ENCODE measurements around the gene PRELID2.
"Not testable (repeated sequence)": the region's sequence is repeated elsewhere in the genome, so short reads cannot be mapped to it uniquely, and the experiment has no call there.

The PRELID2 gene

DNA sequence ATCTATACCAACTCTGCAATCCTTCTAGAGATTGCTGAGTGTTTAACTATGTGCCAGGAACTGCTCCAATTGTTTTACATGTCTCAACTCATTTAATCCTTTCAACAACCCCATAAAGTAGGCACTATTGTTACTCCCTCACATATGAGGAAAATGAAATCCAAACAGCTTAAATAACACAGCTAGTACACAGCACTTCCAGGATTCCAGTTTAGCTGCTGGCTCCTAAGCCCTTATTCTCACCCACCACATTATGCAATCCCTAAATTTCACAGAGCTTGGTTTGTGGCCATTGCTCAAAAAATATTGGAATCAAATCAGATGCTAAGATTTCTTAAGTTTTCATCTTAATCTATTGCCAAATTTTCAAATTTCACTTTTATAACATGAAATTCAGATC lies 84.9 kb downstream of the PRELID2 start:
- no peak for DNase-seq (ENCODE audit: low read depth in 2 of 2)

DNA sequence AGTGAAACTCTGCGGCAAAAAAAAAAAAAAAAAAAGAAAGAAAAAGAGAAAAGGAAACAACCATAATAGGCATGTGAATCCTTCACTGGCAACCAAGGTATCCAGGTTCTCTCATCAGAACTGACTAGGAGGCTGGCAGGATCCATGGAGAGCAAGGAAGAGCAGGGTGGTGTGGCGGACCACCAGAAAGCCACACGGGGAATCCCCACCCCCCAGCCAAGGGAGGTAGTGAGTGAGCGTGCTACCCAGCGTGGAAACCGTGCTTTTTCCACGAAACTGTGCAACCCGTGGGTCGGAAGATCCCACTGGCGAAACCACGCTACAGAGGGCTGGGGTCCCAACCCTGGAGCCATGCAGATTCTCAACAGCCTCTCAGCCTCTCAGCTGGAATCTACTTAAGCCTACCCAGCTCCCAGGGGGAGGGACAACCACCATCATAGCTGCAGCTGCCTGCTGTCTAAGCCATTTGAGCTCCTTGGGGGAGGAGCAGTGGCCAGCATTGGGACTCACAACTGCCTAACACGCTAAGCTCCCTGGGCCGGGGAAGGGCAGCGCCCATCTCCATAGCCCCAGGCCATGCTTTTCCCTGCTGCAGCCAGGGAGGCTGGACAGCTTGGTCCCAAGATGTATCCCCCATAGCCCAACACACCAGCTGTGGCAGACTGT lies 91.6 kb downstream of the PRELID2 start:
- no peak for DNase-seq (ENCODE audit: low read depth in 2 of 2)

DNA sequence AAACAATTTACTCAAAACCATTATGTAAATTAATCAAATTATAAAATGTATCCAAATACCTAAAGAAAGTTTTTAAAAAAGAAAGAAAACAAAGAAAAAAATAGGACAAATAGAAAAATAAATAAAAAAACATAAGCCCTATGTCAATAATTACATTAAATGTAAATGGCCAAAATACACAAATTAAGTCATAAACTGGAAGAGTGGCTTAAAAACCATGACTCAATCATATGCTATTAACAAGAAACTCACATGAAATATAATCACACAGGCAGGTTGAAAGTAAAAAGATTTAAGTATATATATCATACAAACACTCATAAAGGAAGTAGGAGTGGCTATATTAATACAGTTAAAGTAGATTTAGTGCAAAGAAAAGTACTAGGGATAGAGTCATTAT lies 95.3 kb downstream of the PRELID2 start:
- DNase-seq (ENCODE audit: low read depth in 2 of 2) = no peak

DNA sequence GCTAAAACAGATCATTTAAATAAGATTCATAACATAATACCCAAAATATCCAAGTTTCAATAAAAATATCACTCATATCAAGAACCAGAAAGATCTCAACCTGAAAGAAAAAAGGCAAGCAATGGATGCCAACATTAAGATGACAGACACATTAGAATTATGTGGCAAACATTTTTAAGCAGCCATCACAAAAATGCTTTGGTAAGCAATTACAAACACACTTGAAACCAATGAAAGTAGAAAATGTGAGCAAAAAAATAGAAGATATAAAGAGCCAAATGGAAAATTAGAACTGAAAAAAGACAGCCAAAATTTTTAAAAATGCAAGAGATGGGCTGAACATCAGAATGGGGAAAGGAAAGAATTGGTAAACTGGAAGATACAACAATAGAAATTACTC lies 96.9 kb downstream of the PRELID2 start:
- DNase-seq (ENCODE audit: low read depth in 2 of 2) = no peak

DNA sequence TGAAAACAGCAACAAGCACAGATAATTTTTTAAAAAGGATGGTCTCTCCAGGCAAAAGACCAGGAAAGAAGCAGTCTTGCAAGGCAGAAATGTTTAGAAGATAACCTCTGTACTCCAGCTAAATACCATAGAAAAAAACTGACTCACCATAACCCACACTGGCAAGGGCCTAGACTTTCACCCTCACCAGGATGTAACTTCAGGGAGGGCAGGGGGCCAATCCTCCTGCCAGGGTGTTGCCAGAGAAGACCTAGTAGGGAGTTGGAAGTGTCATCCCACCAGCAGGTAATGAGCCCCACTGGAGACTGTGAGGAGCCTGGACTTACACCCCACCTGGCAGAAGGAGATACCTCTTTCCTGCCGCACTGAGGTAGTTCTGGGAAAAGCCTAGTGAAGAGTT lies 97.6 kb downstream of the PRELID2 start:
- DNase-seq (ENCODE audit: low read depth in 2 of 2) = no peak

DNA sequence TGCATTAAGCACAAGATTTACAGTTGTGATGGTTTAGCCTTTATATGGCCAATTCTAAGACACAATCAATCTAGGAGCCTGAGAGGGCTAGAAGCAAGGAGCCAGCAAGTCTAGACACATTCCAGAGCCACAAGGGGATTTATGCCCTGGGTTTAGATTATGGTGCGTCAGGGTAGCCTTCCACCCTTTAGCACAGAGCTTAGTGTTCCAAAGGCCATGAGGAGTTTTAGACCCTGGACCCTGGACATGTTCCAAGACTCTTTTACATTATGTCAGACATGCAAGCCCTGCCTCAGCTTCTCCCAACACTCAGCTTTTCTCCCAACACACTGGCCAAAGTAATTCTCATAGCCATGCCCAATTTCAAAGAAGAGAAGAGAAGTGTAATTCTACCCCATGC lies 105.2 kb downstream of the PRELID2 start:
- DNase-seq (ENCODE audit: low read depth in 2 of 2) = not testable (repeated sequence)

DNA sequence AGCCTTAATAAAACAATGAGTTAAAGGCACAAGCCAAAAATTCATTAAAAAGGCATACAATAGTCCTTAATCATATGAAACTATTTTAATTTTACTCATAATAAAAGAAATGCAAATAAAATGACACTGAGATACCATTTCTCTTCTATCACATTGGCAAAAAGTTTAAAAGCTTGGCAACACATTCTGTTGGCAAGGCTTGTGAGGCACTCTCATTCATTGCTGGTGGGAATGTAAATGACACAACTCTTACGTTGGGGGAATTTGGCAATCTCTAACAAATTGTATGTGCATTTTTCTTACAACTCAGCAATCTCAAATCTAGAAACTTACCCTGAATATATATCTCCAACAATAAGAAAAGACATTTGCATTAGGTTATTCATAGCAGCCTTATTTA lies 111.6 kb downstream of the PRELID2 start:
- DNase-seq (ENCODE audit: low read depth in 2 of 2) = no peak

DNA sequence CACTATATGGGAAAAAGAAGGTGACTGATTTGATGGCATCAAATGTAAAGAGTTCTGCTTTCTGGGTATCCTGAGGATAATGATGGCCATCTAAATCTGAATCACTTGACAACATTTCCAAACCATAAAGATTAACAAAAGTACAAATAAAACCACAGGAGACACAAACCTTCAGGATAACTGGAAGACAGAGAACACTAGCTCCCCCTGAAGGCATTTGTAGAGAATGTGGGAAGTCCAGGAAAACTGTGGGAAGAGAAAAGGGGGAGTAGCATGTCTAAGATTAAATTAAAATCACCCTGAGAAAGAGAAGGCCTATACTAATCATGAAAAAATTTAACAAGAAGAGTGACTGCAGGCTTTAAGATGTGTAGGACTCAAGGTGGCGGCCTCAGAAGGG lies 116.2 kb downstream of the PRELID2 start:
- DNase-seq (ENCODE audit: low read depth in 2 of 2) = no peak

DNA sequence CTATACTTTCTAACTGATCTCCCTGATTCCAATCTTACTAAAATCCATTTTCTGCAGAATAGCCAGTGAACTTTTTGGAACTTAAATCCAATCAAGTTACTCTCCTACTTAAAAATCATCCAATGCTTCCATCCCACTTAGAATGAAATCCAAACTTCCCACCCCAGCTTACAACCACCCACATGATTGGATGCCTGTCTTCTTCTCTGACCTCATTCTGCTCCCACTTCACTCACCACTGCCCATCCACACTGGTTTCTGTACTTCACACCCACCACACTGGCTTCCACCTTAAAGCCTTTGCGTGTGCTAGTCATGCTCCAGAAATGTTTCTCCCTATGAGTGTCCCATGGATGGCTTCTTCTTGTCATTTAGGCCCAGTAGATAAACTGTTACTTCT lies 119.7 kb downstream of the PRELID2 start:
- no peak for DNase-seq (ENCODE audit: low read depth in 2 of 2)

DNA sequence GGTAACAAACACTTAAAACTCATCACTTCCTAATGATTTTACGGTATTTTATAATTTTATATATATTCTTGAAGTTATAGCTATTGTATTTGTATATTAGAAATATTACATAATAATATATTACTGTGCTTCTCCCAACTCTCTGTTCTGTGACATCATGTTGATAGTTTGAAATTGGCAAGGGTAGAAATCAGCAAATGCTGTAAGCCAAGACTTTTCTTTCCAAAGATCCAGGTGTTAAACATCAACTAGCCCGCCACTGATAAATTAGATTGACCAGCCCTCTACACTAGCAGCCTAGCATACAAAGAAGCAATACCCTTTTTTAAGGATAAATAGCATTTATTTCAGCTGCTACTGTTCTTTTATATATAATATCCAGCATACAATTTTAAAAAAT lies 122.9 kb downstream of the PRELID2 start:
- DNase-seq (ENCODE audit: low read depth in 2 of 2) = no peak

DNA sequence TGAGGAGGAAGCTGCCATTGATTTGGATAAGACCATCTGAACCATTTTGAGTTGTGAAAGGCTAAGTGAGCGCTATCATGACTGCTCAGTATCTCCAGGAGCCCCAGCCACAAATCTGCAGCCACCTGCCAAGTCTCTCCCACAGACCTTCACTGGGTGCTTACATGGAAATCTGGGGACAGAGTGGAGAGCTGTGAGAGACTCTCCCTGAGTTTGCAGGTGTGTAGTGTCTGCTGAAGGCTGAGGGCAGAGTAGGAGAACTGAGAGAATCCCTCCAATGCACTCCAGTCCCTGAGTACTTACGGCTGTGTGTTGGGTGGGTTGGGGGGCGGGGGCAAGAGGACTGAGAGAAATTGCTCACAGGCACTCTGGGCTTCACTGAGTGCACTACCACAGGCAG lies 123.7 kb downstream of the PRELID2 start:
- DNase-seq (ENCODE audit: low read depth in 2 of 2) = no peak
